PFSK-1 (cell line): ENCODE data around the gene TIAM2.

Source experiments
- FOXP2 ChIP-seq: optimal IDR thresholded peaks from 2 replicates; pipeline ENCODE3; 2011; ENCODE audit warnings: borderline replicate concordance, control low read depth, inconsistent platforms; ENCODE audit not compliant: insufficient read depth; ENCODE audit errors: extremely low read length, extremely low read depth
- POLR2AphosphoS5 ChIP-seq: IDR thresholded peaks from 2 replicates; pipeline ENCODE4 v1.6.1; 2012; ENCODE audit warnings: low read depth, mild to moderate bottlenecking, control low read depth, low read length, moderate library complexity
- SIN3A ChIP-seq: IDR thresholded peaks from 2 replicates; pipeline ENCODE4 v1.6.1; 2012; ENCODE audit warnings: mild to moderate bottlenecking, low read length, moderate library complexity, borderline replicate concordance; ENCODE audit not compliant: insufficient read depth
- TAF1 ChIP-seq: IDR thresholded peaks from 2 replicates; pipeline ENCODE4 v1.6.1; 2012; ENCODE audit warnings: low read length, control low read depth, borderline replicate concordance; ENCODE audit not compliant: insufficient read depth
- TF ChIP-seq, protein P1 (sequence below), 2 experiments: IDR thresholded peaks; 2 replicates each; pipeline versions ENCODE4 v1.6.1 to v1.8.0; 2011 to 2012; ENCODE audit warnings: low read depth in 2 of 2, low read length in 2 of 2, control low read depth in 1 of 2, inconsistent platforms in 1 of 2, mild to moderate bottlenecking in 1 of 2, moderate library complexity in 1 of 2; ENCODE audit not compliant: insufficient read depth in 1 of 2

DNA sequence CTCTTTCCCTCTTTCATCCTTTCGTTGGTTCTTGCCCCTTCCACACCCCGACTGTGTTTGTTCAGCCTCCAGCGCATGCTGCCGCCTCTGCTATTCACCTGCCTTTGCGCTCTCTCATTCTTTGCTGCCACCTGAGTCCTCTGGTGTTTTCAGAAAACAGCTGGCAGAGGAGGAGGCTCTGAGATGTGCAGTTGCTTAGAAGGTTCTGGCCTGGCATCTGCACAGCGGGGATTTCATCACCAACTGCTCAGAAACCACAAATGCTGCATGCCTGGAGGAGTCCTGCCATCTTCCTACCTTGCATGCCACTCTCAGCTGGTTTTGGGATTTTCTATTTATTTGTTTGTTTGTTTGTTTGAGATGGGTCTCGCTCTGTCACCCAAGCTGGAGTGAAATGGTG is 229.5 kb downstream of the TIAM2 start:
- TF ChIP-seq POLR2AphosphoS5, result no peak
- TF ChIP-seq, protein P1, sequence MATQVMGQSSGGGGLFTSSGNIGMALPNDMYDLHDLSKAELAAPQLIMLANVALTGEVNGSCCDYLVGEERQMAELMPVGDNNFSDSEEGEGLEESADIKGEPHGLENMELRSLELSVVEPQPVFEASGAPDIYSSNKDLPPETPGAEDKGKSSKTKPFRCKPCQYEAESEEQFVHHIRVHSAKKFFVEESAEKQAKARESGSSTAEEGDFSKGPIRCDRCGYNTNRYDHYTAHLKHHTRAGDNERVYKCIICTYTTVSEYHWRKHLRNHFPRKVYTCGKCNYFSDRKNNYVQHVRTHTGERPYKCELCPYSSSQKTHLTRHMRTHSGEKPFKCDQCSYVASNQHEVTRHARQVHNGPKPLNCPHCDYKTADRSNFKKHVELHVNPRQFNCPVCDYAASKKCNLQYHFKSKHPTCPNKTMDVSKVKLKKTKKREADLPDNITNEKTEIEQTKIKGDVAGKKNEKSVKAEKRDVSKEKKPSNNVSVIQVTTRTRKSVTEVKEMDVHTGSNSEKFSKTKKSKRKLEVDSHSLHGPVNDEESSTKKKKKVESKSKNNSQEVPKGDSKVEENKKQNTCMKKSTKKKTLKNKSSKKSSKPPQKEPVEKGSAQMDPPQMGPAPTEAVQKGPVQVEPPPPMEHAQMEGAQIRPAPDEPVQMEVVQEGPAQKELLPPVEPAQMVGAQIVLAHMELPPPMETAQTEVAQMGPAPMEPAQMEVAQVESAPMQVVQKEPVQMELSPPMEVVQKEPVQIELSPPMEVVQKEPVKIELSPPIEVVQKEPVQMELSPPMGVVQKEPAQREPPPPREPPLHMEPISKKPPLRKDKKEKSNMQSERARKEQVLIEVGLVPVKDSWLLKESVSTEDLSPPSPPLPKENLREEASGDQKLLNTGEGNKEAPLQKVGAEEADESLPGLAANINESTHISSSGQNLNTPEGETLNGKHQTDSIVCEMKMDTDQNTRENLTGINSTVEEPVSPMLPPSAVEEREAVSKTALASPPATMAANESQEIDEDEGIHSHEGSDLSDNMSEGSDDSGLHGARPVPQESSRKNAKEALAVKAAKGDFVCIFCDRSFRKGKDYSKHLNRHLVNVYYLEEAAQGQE (IDR thresholded peaks at IDR 0.05; ENCODE audit: insufficient read depth in 1 of 2, low read depth in 2 of 2, low read length in 2 of 2), result no peak
- TF ChIP-seq TAF1, result no peak
- TF ChIP-seq SIN3A, result no peak
- no peak for TF ChIP-seq FOXP2
